CD14-positive monocyte (primary cell): Measurements from ENCODE around the gene URB1. TPM values are rescaled to one million over a fixed set of nuclear protein-coding genes. Genes with fewer than 3 reads are reported as not detected.

Experiments
- DNase-seq, 3 donors: peaks; one replicate each; pipeline ENCODE4 v3.0.0-alpha.2; 2011 to 2022
- H2AFZ ChIP-seq: 2 replicates; pipeline ENCODE4 v1.6.0; 2012; ENCODE audit warnings: mild to moderate bottlenecking, low read depth, low read length, inconsistent platforms; ENCODE audit not compliant: insufficient read depth, poor library complexity, severe bottlenecking
- H3K27ac ChIP-seq, 2 donors: 1 replicate in 1 of 2; 2 replicates in 1 of 2; pipeline ENCODE4 v1.5.1; 2012 to 2013; ENCODE audit warnings: low read length in 2 of 2, control low read depth in 1 of 2, inconsistent platforms in 1 of 2, low read depth in 1 of 2, mild to moderate bottlenecking in 1 of 2
- H3K27me3 ChIP-seq, 2 donors: one replicate each; pipeline versions ENCODE4 v1.6.0 to v1.6.1; 2011 to 2013; ENCODE audit warnings: low read length in 2 of 2; ENCODE audit not compliant: control insufficient read depth in 2 of 2, insufficient read depth in 2 of 2
- H3K36me3 ChIP-seq, 2 donors: replicated peaks in 1 of 2; 1 replicate in 1 of 2; 2 replicates in 1 of 2; pipeline versions ENCODE4 v1.5.1 to v1.6.1; 2012 to 2013; ENCODE audit warnings: low read length in 2 of 2, control low read depth in 1 of 2, inconsistent platforms in 1 of 2, mild to moderate bottlenecking in 1 of 2; ENCODE audit not compliant: insufficient read depth in 2 of 2, control insufficient read depth in 1 of 2
- H3K4me1 ChIP-seq, 2 donors: 1 replicate in 1 of 2; 2 replicates in 1 of 2; pipeline versions ENCODE4 v1.5.1 to v1.6.1; 2012 to 2013; ENCODE audit warnings: low read length in 2 of 2, control low read depth in 1 of 2, inconsistent platforms in 1 of 2, mild to moderate bottlenecking in 1 of 2, moderate library complexity in 1 of 2; ENCODE audit not compliant: insufficient read depth in 2 of 2, control insufficient read depth in 1 of 2
- H3K4me2 ChIP-seq: replicated peaks from 2 replicates; pipeline ENCODE3; 2012; ENCODE audit warnings: low read length, moderate library complexity, mild to moderate bottlenecking; ENCODE audit not compliant: poor library complexity, severe bottlenecking; ENCODE audit errors: extremely low read depth
- H3K4me3 ChIP-seq, 3 experiments: fragments of 200-600 bp in 1 of 3; sonication (generic) in 1 of 3; replicated peaks in 1 of 3; 1 replicate in 2 of 3; 2 replicates in 1 of 3; pipeline ENCODE4 v1.5.1; 2011 to 2013; ENCODE audit warnings: low read length in 3 of 3, mild to moderate bottlenecking in 3 of 3, control low read depth in 2 of 3, low read depth in 2 of 3, inconsistent platforms in 1 of 3, moderate library complexity in 1 of 3
- H3K79me2 ChIP-seq: 2 replicates; pipeline ENCODE4 v1.6.0; 2012; ENCODE audit warnings: mild to moderate bottlenecking, control low read depth, inconsistent platforms, low read length, moderate library complexity; ENCODE audit not compliant: insufficient read depth
- H3K9ac ChIP-seq: 2 replicates; pipeline ENCODE4 v1.6.0; 2017; ENCODE audit warnings: low read length, mild to moderate bottlenecking; ENCODE audit not compliant: insufficient read depth, poor library complexity, severe bottlenecking
- H3K9me3 ChIP-seq, 2 donors: replicated peaks in 1 of 2; 1 replicate in 1 of 2; 2 replicates in 1 of 2; pipeline versions ENCODE4 v1.5.1 to v1.6.1; 2012 to 2013; ENCODE audit warnings: low read length in 2 of 2, control low read depth in 1 of 2; ENCODE audit not compliant: control insufficient read depth in 1 of 2, insufficient read depth in 1 of 2
- H4K20me1 ChIP-seq: 2 replicates; pipeline ENCODE4 v1.6.0; 2012; ENCODE audit warnings: mild to moderate bottlenecking, low read length, control low read depth, moderate library complexity; ENCODE audit not compliant: insufficient read depth
- H3K27ac Mint-ChIP-seq, 7 donors: one replicate each; pipeline ENCODE4 v1.8.0; 2020; ENCODE audit warnings: mild to moderate bottlenecking in 7 of 7, mixed read lengths in 7 of 7, moderate library complexity in 6 of 7, inconsistent platforms in 2 of 7
- H3K27me3 Mint-ChIP-seq, 3 donors: one replicate each; pipeline ENCODE4 v1.8.0; 2021 to 2022; ENCODE audit warnings: low read depth in 3 of 3, mild to moderate bottlenecking in 3 of 3, mixed read lengths in 3 of 3, moderate library complexity in 3 of 3, inconsistent platforms in 1 of 3
- H3K36me3 Mint-ChIP-seq, 2 donors: one replicate each; pipeline ENCODE4 v1.8.0; 2020; ENCODE audit warnings: mixed read lengths in 2 of 2, inconsistent platforms in 1 of 2, mild to moderate bottlenecking in 1 of 2
- H3K4me1 Mint-ChIP-seq: one replicate; pipeline ENCODE4 v1.8.0; 2020; ENCODE audit warnings: mild to moderate bottlenecking, mixed read lengths
- H3K4me3 Mint-ChIP-seq, 2 donors: one replicate each; pipeline ENCODE4 v1.8.0; 2020; ENCODE audit warnings: mild to moderate bottlenecking in 2 of 2, mixed read lengths in 2 of 2, moderate library complexity in 1 of 2
- H3K9me3 Mint-ChIP-seq, 7 donors: one replicate each; pipeline ENCODE4 v1.8.0; 2020 to 2022; ENCODE audit warnings: mixed read lengths in 7 of 7, mild to moderate bottlenecking in 6 of 7, moderate library complexity in 6 of 7, inconsistent platforms in 2 of 7
- CTCF ChIP-seq: fragments of 200-600 bp; IDR thresholded peaks from one replicate; pipeline ENCODE4 v1.8.0; 2022; ENCODE audit warnings: antibody characterized with exemption, mild to moderate bottlenecking
- WGBS: methylation state at CpG from one replicate; pipeline ENCODE4 v1.1.5; 2013; ENCODE audit warnings: missing lambda C conversion rate; ENCODE audit not compliant: insufficient coverage; 5-methylcytosine and 5-hydroxymethylcytosine counted together
- intact Hi-C, 2 donors: fragments of 100-400 bp; cut with micrococcal nuclease; formaldehyde crosslinking; loops; one replicate each; pipeline versions ENCODE4 v1.15.0 to v1.15.1; 2023
- polyA plus RNA-seq, 3 donors: library from polyadenylated mRNA; depleted of rRNA in 1 of 3; unstranded in 2 of 3; stranded (reverse) in 1 of 3; fragments of 300-500 nt in 2 of 3; fragments of >200 nt in 1 of 3; fragmentation: Illumina TruSeq in 2 of 3; gene quantifications; 1 replicate in 2 of 3; 2 replicates in 1 of 3; pipeline ENCODE4 v1.2.3, GENCODE V29; 2012 to 2021

Gene URB1
- polyA plus RNA-seq, 3 donors, result 0.25 to 2.4 (median 0.47) TPM

GRCh38 chr21:32297449-32297848 lies 95.4 kb downstream of the URB1 start:
- 67% methylated on average over 1 of the region's 7 CpGs for WGBS
- no peak for TF ChIP-seq CTCF
- Histone ChIP-seq H3K9me3 (peaks cover 5% of the 10 kb centered on the region in 2 donors), H3K4me1 (no peaks in the 10 kb centered on the region), H2AFZ (no peak overlapping the region), H4K20me1 (no peaks in the 10 kb centered on the region), H3K4me2 (no peak overlapping the region), H3K36me3 (no peaks in the 10 kb centered on the region), H3K27me3 (no peaks in the 10 kb centered on the region), H3K79me2 (no peaks in the 10 kb centered on the region), H3K4me3 (no peak overlapping the region), H3K27ac (no peak overlapping the region), H3K9ac (no peak overlapping the region)
- Mint-ChIP-seq H3K4me3 (no peak overlapping the region), H3K36me3 (peaks cover 3 to 5% of the 10 kb centered on the region in 2 donors), H3K4me1 (no peaks in the 10 kb centered on the region), H3K9me3 (peaks cover 0 to 6% (median 2%) of the 10 kb centered on the region in 7 donors), H3K27me3 (no peaks in the 10 kb centered on the region), H3K27ac (no peak overlapping the region)
- intact Hi-C loops, result no loop called here
- no peak for DNase-seq

- 100% methylated on average over 2 of the region's 4 CpGs for WGBS
- Mint-ChIP-seq H3K27ac (no peak overlapping the region), H3K36me3 (peaks cover 0 to 2% of the 10 kb centered on the region in 2 donors), H3K4me1 (peaks cover 6% of the 10 kb centered on the region), H3K9me3 (peaks cover 4 to 20% (median 14%) of the 10 kb centered on the region in 7 donors), H3K4me3 (no peak overlapping the region), H3K27me3 (peaks cover 0 to 1% (median 0%) of the 10 kb centered on the region in 3 donors)
- Histone ChIP-seq H3K4me3 (no peak overlapping the region), H3K4me1 (no peaks in the 10 kb centered on the region), H3K36me3 (no peaks in the 10 kb centered on the region), H3K27ac (no peak overlapping the region), H4K20me1 (no peaks in the 10 kb centered on the region), H3K79me2 (no peaks in the 10 kb centered on the region), H3K27me3 (no peaks in the 10 kb centered on the region), H2AFZ (no peak overlapping the region), H3K9ac (no peak overlapping the region), H3K9me3 (peaks cover 0 to 15% of the 10 kb centered on the region in 2 donors), H3K4me2 (no peak overlapping the region)
- no peak for DNase-seq
- intact Hi-C loops, result no loop called here
- no peak for TF ChIP-seq CTCF
Observed at GRCh38 chr21:32285476-32285875, 107.3 kb downstream of the URB1 start.
